Sigmoid colon (tissue), 7 donors: ENCODE data around the gene TSC22D1. TPM values are rescaled to one million over a fixed set of nuclear protein-coding genes. Genes with fewer than 3 reads are reported as not detected.
A peak's percentile ranks its signal among the peaks of the same experiment; 100 is the strongest.
"Not testable (repeated sequence)": the region's sequence is repeated elsewhere in the genome, so short reads cannot be mapped to it uniquely, and the experiment has no call there.

ENCODE experiments used
- DNase-seq: peaks from one replicate; pipeline ENCODE4 v3.0.0-alpha.2; 2019
- H3K27ac ChIP-seq, 4 donors: fragments of 200-600 bp; sonication (generic); one replicate each; pipeline ENCODE4 v1.5.1; 2016 to 2019; ENCODE audit warnings: mild to moderate bottlenecking in 1 of 4
- H3K27me3 ChIP-seq, 3 donors: fragments of 200-600 bp; sonication (generic); one replicate each; pipeline ENCODE4 v1.5.1; 2019; ENCODE audit warnings: mild to moderate bottlenecking in 1 of 3
- H3K36me3 ChIP-seq, 4 donors: fragments of 200-600 bp; sonication (generic); one replicate each; pipeline ENCODE4 v1.5.1; 2016 to 2019
- H3K4me1 ChIP-seq, 4 donors: fragments of 200-600 bp; sonication (generic); one replicate each; pipeline ENCODE4 v1.5.1; 2017 to 2019
- H3K4me3 ChIP-seq, 4 donors: fragments of 200-600 bp; sonication (generic); one replicate each; pipeline ENCODE4 v1.5.1; 2017 to 2019; ENCODE audit warnings: mild to moderate bottlenecking in 2 of 4, moderate library complexity in 1 of 4
- H3K9me3 ChIP-seq, 4 donors: fragments of 200-600 bp in 3 of 4; sonication (generic) in 3 of 4; one replicate each; pipeline versions ENCODE4 v1.5.1 to v1.6.1; 2013 to 2019
- CTCF ChIP-seq, 4 experiments: fragments of 450-650 bp in 3 of 4; fragments of 200-600 bp in 1 of 4; IDR thresholded peaks; one replicate each; pipeline ENCODE4 v1.5.1; 2016 to 2019; ENCODE audit warnings: antibody characterized with exemption in 4 of 4, mild to moderate bottlenecking in 3 of 4, moderate library complexity in 2 of 4
- EP300 ChIP-seq, 4 donors: sonication (generic); formaldehyde crosslinking; IDR thresholded peaks; one replicate each; pipeline ENCODE4 v1.6.1; 2017; ENCODE audit warnings: antibody characterized with exemption in 4 of 4
- POLR2A ChIP-seq, 2 donors: fragments of 450-650 bp; IDR thresholded peaks; one replicate each; pipeline ENCODE4 v1.6.1; 2016; ENCODE audit warnings: antibody characterized with exemption in 2 of 2, mild to moderate bottlenecking in 2 of 2, moderate library complexity in 2 of 2
- POLR2AphosphoS5 ChIP-seq, 4 donors: sonication (generic); formaldehyde crosslinking; IDR thresholded peaks; one replicate each; pipeline ENCODE4 v1.6.1; 2017; ENCODE audit warnings: antibody characterized with exemption in 4 of 4
- WGBS, 2 donors: extraction: QIAGEN DNeasy Blood & Tissue Kit; methylation state at CpG; one replicate each; pipeline ENCODE4 v1.1.7; 2013; 5-methylcytosine and 5-hydroxymethylcytosine counted together
- intact Hi-C: fragments of 100-400 bp; cut with DNase I; formaldehyde crosslinking; loops from one replicate; pipeline ENCODE4 v1.15.1; 2023
- polyA plus RNA-seq, 3 donors: library from polyadenylated mRNA; stranded (reverse); fragments of 200-250 nt; gene quantifications; one replicate each; pipeline ENCODE4 v1.2.3, GENCODE V29; 2013
- total RNA-seq, 4 donors: library from RNA; depleted of rRNA; stranded (reverse); fragments of >200 nt; gene quantifications; one replicate each; pipeline ENCODE4 v1.1.0, GENCODE V29; 2016
- donor health status: healthy with polysubstance abuse.
- donor health status: Bipolar disorder and iron deficiency.
- donor health status: healthy.

The TSC22D1 gene
- total and polyA plus RNA-seq, 7 donors: 121 to 225 (median 176) TPM

GRCh38 chr13:44465318-44465717 is 110.8 kb downstream of the TSC22D1 start:
- TF ChIP-seq POLR2A (IDR thresholded peaks at IDR 0.05) (no peak), CTCF (IDR thresholded peaks at IDR 0.05) (no peak), POLR2AphosphoS5 (IDR thresholded peaks at IDR 0.05) (no peak), EP300 (IDR thresholded peaks at IDR 0.05) (no peak)
- no peaks in the 10 kb centered on the region for H3K36me3 ChIP-seq
- intact Hi-C loops: no loop called here
- H3K27me3 ChIP-seq: no peaks in the 10 kb centered on the region
- H3K27ac ChIP-seq: peak overlapping the region in 2 of 4 donors; percentile 36 to 54
- H3K4me3 ChIP-seq: peak overlapping the region in 1 of 4 donors; percentile 2
- no peak for DNase-seq
- WGBS, 2 donors: 66 to 77% methylated on average over 4 of the region's 4 CpGs
- no peaks in the 10 kb centered on the region for H3K9me3 ChIP-seq
- H3K4me1 ChIP-seq: peaks cover 0 to 22% (median 13%) of the 10 kb centered on the region in 4 donors

- Histone ChIP-seq H3K4me3 (no peak overlapping the region), H3K36me3 (no peaks in the 10 kb centered on the region), H3K27ac (peak overlapping the region in 2 of 4 donors; percentile 36 to 54), H3K4me1 (peaks cover 0 to 18% (median 13%) of the 10 kb centered on the region in 4 donors), H3K9me3 (no peaks in the 10 kb centered on the region), H3K27me3 (no peaks in the 10 kb centered on the region)
- TF ChIP-seq POLR2AphosphoS5 (IDR thresholded peaks at IDR 0.05): no peak
- no peak for TF ChIP-seq CTCF (IDR thresholded peaks at IDR 0.05)
- no peak for TF ChIP-seq EP300 (IDR thresholded peaks at IDR 0.05)
- intact Hi-C loops: no loop called here
- 87 to 89% methylated on average over 1 of the region's 1 CpG for WGBS, 2 donors
- DNase-seq: no peak
Measured at GRCh38 chr13:44464471-44464870, 111.7 kb downstream of the TSC22D1 start.

GRCh38 chr13:44463759-44464158 is 112.4 kb downstream of the TSC22D1 start:
- Histone ChIP-seq H3K36me3 (no peaks in the 10 kb centered on the region), H3K27ac (no peak overlapping the region)

GRCh38 chr13:44459674-44460073 is 116.5 kb downstream of the TSC22D1 start:
- no peak overlapping the region for H3K27ac ChIP-seq
- WGBS, 2 donors: 96% methylated on average over 9 of the region's 9 CpGs
- no peak for DNase-seq
- intact Hi-C loops: no loop called here
- peaks cover 0 to 19% (median 9%) of the 10 kb centered on the region in 4 donors for H3K4me1 ChIP-seq
- TF ChIP-seq CTCF (IDR thresholded peaks at IDR 0.05) (no peak), POLR2A (IDR thresholded peaks at IDR 0.05) (no peak), EP300 (IDR thresholded peaks at IDR 0.05) (no peak), POLR2AphosphoS5 (IDR thresholded peaks at IDR 0.05) (no peak)
- H3K27me3 ChIP-seq: no peaks in the 10 kb centered on the region
- H3K9me3 ChIP-seq: no peaks in the 10 kb centered on the region
- no peak overlapping the region for H3K4me3 ChIP-seq
- H3K36me3 ChIP-seq: no peaks in the 10 kb centered on the region

More at GRCh38 chr13:44463759-44464158, 112.4 kb downstream of the TSC22D1 start:
- Histone ChIP-seq H3K4me3 (no peak overlapping the region), H3K9me3 (no peaks in the 10 kb centered on the region), H3K4me1 (peaks cover 0 to 18% (median 13%) of the 10 kb centered on the region in 4 donors), H3K27me3 (no peaks in the 10 kb centered on the region)
- no peak for TF ChIP-seq CTCF (IDR thresholded peaks at IDR 0.05)
- TF ChIP-seq POLR2A (IDR thresholded peaks at IDR 0.05): no peak
- TF ChIP-seq EP300 (IDR thresholded peaks at IDR 0.05): no peak
- no peak for DNase-seq
- 90 to 100% methylated on average over 1 of the region's 1 CpG for WGBS, 2 donors
- intact Hi-C loops: no loop called here

- H3K27ac ChIP-seq: no peak overlapping the region
- no peaks in the 10 kb centered on the region for H3K9me3 ChIP-seq
- 96 to 97% methylated on average over 17 of the region's 17 CpGs for WGBS, 2 donors
- TF ChIP-seq EP300 (IDR thresholded peaks at IDR 0.05): no peak
- no peak for TF ChIP-seq POLR2A (IDR thresholded peaks at IDR 0.05)
- no peak for TF ChIP-seq CTCF (IDR thresholded peaks at IDR 0.05)
- no peak for TF ChIP-seq POLR2AphosphoS5 (IDR thresholded peaks at IDR 0.05)
- no peaks in the 10 kb centered on the region for H3K27me3 ChIP-seq
- H3K36me3 ChIP-seq: no peaks in the 10 kb centered on the region
- H3K4me3 ChIP-seq: no peak overlapping the region
- intact Hi-C loops: no loop called here
- DNase-seq: no peak
- peaks cover 0 to 14% (median 5%) of the 10 kb centered on the region in 4 donors for H3K4me1 ChIP-seq
Measured at GRCh38 chr13:44458313-44458975, 117.7 kb downstream of the TSC22D1 start.

- H3K36me3 ChIP-seq, H3K9me3 ChIP-seq, H3K4me3 ChIP-seq, H3K27ac ChIP-seq, H3K27me3 ChIP-seq, DNase-seq, intact Hi-C loops: not testable (repeated sequence)
- 96 to 98% methylated on average over 11 of the region's 11 CpGs for WGBS, 2 donors
- H3K4me1 ChIP-seq: peaks cover 0 to 14% (median 5%) of the 10 kb centered on the region in 4 donors
Measured at GRCh38 chr13:44456212-44456611, 119.9 kb downstream of the TSC22D1 start.
